H54 (cell line): ENCODE data around the gene CTAGE8.
"Not testable (repeated sequence)": the region's sequence is repeated elsewhere in the genome, so short reads cannot be mapped to it uniquely, and the experiment has no call there.

Experiments used
- DNase-seq: peaks from one replicate; pipeline ENCODE4 v3.0.0; 2011; ENCODE audit warnings: low spot score, mixed read lengths; ENCODE audit not compliant: insufficient read length
- FAIRE-seq: peaks from 3 replicates; lab custom pipeline; 2011; peaks lifted over from hg19 to GRCh38; lab: Jason Lieb, UNC
- POLR2A ChIP-seq: IDR thresholded peaks from 2 replicates; pipeline ENCODE4 v1.6.1; 2011; ENCODE audit warnings: low read depth, mild to moderate bottlenecking, low read length

Gene CTAGE8

DNA sequence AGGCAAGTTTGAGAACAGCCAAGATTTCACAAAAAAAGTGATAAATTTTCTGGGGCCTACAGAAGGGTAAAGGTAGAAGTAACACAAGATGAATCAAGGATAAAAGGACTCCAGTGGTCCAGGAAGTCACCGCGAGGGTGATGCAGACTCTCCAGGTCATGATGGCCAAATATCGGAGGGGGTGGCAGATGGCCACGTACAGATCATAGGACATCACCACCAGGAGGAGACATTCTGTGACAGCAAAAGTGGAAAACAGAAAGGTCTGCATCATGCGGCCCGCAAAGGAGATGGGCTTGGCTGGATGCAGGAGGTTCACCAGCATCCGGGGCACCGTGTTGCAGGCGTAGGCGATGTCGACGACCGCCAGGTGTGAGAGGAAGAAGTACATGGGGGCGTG is 10.0 kb downstream of the CTAGE8 start:
- not testable (repeated sequence) for DNase-seq, FAIRE-seq

GRCh38 chr7:144256112-144256511 is 13.0 kb downstream of the CTAGE8 start:
- DNase-seq (no peak), FAIRE-seq (no peak)
- no peak for TF ChIP-seq POLR2A

- DNase-seq (no peak), FAIRE-seq (no peak)
- no peak for TF ChIP-seq POLR2A
Observed at GRCh38 chr7:144255471-144255897, 13.6 kb downstream of the CTAGE8 start.

DNA sequence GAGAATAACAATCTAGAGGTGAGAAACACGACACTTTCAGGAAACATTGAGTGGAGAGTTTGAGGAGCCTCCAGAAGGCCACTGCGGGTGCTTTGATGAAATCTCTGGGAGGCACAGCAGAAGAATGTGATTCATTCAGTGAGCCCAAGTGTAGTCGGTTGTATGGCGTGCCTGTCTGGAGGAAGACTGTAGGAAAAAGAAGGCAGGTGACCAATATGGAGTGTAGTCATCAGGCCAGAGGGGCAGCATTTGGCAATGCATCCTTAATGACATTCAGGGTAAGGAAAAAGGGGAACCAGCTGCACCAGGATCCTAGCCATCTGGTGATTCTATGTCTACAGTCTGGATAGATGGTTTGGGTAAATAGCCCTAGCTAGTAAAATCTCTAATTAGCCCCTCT is 16.8 kb downstream of the CTAGE8 start:
- not testable (repeated sequence) for DNase-seq, FAIRE-seq

DNA sequence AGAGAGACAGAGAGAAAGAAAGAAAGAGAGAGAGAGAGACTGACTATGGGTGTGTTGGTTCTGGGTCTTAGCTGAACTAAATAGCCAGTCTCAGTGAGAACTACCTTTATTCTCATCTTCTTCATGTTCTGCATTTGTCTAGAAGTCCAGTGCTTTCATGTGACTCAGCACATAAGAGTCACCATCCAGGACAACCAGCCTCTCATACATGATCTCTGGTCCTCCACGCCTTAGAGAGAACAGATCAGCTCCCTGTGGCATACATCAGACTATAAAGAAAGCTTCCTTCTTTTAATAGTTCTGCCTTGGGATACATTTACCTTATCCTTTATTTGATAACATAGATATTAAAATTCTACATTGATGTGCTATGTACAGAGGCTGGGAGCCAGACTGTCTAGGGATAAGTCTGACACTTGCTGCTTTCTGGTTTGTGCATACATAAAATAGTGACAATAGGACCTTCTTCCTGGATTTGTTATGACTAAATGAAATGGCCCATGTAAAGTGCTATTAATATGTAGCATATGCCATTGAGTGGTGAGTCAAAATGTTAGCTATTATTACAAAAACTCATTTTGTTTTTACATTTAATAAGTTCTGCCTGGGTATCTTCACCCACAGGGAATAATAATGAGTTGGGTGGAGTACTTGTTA is 21.3 kb downstream of the CTAGE8 start:
- not testable (repeated sequence) for DNase-seq, FAIRE-seq

- DNase-seq, FAIRE-seq: not testable (repeated sequence)
Observed at GRCh38 chr7:144246967-144247366, 22.1 kb downstream of the CTAGE8 start.

GRCh38 chr7:144245372-144245771 is 23.7 kb downstream of the CTAGE8 start:
- FAIRE-seq, DNase-seq: not testable (repeated sequence)

GRCh38 chr7:144239365-144239764 is 29.7 kb downstream of the CTAGE8 start, which contains the start of gene OR2A42:
Gene OR2A42, minus strand, starts transcription at chr7:144239605. Its CDS starts 6,762 bp downstream, at chr7:144232843.
- DNase-seq, FAIRE-seq: not testable (repeated sequence)

DNA sequence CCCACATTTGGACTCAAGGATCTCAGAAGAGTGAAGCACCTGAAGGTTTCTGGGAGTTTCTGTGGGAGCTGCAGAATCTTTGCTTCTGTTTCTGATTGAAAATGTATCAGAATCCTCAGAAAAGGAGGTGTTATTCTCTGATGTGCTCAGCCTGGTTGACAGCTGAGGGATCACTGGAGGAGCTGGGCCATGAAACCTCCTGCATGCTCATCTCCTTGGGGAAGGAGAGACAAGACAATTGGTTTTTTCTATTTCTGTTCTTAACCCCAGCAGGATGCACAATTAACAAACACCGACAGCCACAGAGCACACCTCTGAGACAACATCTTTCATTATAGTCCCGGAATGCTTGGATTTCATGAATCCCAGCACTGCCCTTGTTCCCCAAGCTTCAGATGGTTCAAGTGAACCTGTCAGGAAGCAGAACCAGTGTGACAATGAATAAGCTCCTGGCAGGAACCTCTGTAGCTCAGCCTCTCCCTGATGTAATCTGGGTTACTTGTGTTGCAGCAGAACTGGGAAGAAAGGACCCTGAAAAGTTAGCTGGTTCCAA is 30.5 kb downstream of the CTAGE8 start:
- not testable (repeated sequence) for FAIRE-seq, DNase-seq

- not testable (repeated sequence) for FAIRE-seq, DNase-seq
Observed at GRCh38 chr7:144233039-144233438, 36.0 kb downstream of the CTAGE8 start.

DNA sequence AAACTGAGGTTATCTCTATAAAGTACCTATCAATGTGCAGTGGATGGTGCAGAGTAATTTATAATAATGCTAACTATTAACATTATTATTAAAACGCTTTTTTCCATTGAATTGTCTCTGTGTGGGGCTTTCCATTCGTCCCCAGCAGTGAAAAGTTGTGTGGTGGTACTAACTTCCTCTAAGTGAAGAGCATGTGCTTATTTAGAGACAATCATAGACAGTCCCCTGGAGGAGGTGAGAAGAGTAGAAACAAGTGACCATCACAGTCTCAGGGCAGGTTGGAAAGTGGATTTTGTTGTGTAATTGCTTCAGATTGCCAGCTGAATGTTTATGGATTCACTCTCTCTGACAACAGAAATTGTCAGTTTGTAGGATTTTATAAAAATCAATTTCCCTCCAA is 38.1 kb downstream of the CTAGE8 start:
- DNase-seq, FAIRE-seq: not testable (repeated sequence)

DNA sequence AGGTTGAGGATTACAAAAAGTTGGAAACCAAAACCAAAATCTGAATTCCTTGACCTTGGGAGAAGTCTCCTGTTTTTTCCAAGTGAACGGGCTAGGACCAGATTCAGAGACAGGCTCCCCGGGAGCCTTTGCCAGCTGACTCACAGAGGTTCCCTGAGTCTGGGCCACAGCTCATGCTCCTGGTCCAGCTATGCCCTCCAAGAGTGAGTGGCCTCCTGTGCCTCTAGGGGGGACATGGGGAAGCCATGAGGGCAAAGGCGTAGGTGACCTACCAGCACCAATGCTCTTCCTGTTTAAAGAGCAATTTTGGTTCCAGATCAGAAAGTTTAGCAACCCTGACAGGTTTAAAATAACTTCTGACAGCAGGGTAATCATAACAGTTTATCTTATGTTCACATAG is 40.3 kb downstream of the CTAGE8 start:
- not testable (repeated sequence) for DNase-seq, FAIRE-seq

GRCh38 chr7:144226866-144227265 is 42.2 kb downstream of the CTAGE8 start:
- FAIRE-seq, DNase-seq: not testable (repeated sequence)

GRCh38 chr7:144223675-144224074 is 45.4 kb downstream of the CTAGE8 start:
- not testable (repeated sequence) for DNase-seq, FAIRE-seq

DNA sequence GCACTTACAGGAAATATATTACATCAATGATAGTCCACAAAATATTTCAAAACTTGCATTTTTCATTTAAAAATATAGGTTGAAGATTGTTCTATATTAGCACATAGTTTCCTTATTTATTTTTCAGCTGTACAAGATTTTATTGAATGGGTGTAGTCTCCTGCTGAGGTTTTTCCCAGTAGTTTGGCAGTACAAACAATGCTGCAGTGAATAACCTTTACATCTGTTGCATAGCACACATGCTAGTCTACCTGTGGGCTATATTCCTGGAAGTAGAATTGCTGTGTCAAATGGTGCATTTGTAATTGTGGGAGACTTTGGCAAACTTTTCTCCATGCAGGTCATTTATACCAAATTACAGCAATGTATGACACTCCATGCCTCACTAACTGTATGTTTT is 48.6 kb downstream of the CTAGE8 start:
- DNase-seq, FAIRE-seq: not testable (repeated sequence)

DNA sequence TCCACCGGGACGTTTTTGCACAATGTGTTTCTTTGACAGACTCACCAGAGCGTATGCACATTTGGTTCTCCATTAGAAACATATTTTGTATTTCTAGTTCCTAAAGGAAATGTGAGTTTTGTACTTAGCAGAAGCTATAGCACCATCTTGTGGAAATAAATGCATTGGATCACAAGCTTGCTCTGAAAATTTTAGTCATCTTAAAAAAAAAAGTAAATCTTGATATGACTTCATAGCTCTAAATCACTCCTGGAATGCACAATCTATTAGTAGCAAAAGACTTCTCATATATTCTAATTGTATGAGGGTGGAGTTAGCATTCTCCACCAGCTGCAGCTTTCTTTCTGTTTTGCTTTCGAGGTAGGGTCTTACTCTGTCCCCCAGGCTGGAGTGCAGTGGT is 49.9 kb downstream of the CTAGE8 start:
- FAIRE-seq, DNase-seq: not testable (repeated sequence)

GRCh38 chr7:144218581-144218980 is 50.5 kb downstream of the CTAGE8 start:
- not testable (repeated sequence) for DNase-seq, FAIRE-seq

DNA sequence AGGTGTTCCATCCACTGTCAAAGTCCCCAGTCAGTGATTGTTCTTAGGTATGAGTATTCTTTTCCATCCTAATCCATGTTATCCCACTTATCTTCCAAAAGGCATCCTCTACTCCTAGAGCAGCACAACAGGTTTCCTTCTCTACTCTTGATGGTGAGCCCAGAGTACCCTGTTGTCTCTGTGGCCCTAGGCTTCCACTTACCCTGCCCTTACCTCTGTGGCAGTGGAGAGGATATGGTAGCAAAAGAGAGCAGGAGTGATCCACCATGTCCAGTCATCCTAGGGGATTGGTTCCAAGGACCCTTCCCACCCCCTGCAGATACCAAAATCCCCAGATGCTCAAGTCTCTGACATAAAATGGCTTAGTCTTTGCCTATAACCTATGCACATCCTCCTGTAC is 51.9 kb downstream of the CTAGE8 start:
- DNase-seq, FAIRE-seq: not testable (repeated sequence)
